NCI-H1417 treated with DMSO at 0.1 percent for 48 hours (cell line): ENCODE measurements around the gene LLCFC1.

Source experiments
- DNase-seq: peaks from one replicate; lab custom pipeline; 2025; lab: John Stamatoyannopoulos, UW

Gene LLCFC1

DNA sequence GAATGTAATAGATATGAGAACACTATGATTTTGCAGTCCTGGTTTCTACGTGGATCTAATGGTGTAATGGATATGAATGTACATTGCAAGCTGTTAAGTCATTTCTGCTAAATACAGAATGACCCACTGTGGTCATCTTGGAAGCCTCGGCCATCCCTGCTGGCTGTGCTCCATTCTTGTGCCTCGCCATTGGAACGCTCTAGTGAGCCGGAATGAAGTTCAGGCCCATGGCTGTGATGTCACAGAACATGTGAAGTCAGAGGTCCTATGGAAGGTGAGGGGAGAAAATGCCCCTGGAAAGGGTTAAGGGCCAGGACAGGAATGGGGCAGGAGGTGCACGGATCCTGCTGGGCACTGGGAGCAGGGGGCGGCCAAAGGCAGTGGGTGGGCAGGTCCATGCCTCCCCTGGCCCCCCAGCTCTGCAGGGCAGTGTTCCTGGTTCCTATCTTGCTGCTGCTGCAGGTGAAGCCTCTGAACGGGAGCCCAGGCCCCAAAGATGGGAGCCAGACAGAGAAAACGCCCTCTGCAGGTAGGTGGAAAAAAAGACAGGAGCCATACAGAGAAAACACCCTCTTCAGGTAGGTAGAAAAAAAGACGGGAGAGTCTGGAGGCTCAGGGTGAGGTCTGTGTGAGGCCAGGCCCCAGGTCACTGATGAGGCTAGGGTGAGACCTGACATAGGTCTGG, at the start of gene LLCFC1:
Gene LLCFC1, plus strand, starts transcription at position 259 of the 685 bp plus-strand sequence. Its CDS starts 138 bp downstream, at position 397.
- no peak for DNase-seq

DNA sequence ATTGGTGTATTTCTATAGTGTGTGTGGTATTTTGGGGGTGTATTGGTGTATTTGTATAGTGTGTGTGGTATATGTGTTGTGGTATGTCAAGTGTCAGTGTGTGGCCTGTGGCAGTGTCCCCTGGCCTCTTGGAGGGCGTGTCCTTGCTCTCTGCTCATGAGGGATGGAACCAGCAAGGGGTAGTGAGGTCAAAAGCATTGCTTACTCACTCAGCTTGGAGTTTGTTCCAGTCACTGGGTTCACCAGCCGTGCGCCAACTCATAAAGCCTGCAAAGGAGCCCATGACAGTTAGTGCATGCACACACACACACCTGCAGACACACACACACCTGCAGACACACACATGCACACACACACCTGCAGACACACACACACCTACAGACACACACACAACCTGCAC, 49.5 kb upstream of the LLCFC1 start:
- no peak for DNase-seq

DNA sequence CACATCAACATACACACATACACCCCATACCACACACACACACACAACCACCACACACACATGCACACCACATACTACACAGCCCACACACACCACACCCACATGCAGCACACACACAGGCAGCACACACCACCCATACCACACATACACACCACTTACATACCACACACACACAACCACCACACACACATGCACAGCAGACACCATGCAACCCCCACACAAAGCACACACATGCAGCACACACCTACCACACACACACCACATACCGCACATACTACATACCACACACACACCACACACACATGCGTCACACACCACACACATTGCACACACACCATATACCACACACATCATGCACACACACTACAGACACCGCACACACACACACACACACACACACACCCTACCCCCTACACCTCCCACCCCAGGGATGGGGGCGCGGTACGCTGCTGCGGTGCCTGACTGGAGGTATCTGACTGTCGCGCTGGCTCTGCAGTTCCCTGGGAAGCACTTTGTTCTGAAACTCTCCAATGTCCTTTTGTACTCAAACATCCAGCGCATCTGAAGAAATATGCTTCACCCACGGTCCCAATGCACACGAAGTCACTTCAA, 48.3 kb upstream of the LLCFC1 start:
- DNase-seq, result no peak

DNA sequence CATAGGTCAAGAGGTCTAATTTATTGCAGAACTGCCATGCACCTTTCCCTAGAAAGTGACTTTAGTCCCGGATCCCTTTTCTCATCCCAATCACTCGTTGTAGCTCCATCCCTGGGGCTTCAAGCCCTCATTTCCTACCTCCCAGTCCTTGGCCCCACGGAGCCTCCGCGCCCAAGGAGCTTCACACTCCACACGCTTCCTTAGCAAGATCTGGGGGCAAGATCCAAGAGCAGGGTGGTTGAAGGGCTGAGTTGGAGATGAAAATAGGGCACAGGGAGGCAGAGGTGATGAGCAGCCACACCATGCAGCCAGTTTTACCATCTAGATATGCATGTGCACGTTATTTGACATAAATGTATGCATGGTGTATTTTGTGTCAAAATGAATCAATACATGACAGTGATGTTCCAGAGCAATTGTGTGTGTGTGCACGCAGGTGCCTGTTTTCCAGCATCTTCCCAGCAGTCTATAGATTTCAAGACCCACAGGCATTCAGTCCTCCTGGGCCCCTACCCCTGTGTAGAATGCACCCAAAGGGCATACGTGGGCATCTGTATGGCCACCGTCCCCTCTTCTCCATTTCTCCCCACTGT, 47.7 kb upstream of the LLCFC1 start:
- DNase-seq, result no peak

DNA sequence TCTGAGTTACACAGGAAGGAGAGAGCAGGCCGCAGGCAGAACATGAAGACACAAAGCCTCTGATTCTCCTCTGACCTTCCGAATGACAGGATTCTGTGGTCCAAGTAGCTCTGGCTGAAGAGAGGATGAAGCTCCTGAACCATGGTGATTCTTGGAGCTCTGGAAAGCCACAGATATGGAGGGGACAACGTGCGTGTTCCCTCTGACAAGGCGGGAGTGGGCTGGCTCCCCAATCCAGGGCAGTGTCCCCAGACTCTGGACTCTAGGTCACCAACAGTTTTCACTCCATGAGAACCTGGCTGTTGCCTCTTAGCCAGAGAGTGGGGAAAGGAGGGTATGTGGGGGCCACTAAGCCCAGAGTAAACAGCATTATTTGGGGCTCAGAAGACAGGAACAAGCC, 46.3 kb upstream of the LLCFC1 start:
- no peak for DNase-seq

DNA sequence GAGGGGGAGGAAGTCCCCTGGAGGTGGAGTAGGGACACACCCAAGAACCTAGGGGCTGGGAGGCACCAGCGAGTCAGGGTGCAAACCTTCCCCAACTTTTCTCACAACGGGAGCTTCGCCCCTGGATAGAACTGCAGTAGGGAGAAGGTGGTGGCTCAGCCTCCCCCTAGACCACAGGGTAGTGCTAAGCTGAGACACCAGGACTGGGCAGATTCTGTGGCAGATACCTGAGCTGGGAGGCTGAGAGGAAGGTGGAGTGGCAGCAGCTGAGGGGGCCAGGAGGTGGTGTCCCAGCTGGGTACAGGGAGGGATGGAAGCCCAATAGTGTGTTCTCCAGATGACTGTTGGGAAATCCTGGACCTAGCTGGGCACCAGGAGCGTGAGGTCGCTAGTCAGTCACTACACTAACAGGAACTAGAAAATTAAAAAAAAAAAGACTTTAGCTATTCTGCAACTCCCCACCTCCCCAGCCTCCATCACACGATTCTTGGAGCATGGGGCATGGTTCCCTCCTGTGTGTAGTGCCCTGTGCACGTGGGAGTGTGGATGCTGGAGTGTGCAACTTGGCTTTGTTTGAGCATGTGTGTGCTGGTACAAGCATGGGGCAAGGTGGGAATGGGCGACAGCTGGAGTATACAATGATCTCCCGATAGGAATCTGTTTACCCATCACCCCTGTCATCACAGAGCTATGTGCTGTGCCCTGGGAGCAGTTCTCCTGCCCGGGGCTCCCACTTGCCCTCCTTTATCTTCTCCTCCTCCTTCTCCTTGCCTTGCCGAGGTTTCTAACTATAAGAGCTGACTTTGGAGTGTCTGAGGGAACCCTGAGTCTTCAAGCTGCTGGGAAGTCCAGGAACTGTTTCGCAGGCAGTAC, 44.9 kb upstream of the LLCFC1 start:
- no peak for DNase-seq

DNA sequence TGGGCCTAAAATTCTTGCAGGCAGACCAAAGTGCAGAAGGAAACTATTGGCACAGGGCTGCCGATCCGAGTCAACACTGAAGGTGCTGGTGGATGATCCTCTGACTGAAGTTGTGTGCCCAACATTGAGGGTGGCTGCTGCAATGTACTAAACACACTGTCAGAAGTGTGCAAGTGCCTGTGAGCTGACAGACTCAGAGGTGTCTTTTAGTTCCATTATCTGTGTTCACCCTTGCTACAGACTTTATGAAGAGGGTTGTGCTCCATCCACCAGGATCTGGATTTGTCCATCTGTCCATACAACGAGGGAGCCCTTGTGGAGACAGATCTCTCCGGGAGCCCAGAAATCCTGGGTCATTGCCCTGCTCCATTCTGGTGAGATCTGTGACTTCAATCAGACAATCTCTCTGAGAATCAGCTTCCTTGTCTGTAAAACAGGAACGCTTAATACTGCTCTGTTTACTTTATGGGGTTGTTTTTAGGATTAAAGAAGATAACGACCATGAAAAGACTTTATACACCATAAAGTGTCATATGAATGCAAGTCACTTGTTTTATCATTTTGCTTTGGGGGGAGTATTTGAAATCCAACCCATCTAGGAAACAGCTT, 44.2 kb upstream of the LLCFC1 start:
- DNase-seq, result no peak

DNA sequence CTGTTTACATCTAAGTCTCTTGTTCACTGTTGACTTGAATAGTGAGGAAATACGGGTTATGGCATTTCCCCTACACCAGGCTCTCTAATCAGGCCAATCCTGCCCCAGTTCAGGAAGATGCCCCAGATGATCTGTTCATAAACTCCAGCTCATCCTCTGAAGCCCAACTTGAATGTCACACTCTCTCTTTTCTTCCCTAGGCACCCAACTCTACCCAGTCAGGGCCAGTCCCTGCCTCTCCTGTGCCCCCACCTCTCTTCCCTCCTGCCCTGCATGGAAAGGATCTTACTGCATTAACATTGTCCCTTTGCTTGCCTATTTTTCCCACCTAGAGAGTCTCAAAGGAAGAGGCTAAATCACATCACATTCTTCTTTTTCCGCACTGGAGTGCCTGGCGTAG, 43.1 kb upstream of the LLCFC1 start:
- no peak for DNase-seq

DNA sequence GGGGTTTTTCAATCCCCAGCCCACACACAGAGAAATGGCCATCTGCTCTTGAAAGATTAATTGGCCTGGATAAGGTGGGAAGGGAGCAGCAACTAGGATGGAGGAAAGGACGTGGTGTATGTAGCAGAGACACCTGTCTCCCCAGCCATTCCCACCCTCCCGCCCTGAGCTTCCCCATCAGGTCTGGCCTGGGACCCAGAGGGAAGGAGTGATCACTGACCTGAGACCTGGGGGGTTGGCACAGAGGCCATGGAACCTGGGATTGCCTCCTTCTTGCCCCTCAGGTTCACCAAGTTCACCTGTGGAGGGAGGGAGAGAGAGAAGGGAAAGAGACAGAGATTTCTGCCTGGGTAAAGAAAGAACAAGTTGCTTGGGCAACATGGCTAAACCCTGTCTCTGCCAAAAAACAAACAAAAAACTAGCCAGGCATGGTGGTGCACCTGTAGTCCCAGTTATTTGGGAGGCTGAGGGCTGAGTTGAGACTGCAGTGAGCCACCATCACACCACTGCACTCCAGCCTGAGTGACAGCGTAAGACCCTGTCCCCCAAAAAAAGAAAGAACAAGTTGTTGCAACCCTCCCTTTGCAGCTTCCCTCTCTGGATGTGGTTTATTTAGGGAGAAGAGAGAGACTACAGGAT, 42.4 kb upstream of the LLCFC1 start:
- DNase-seq, result no peak

DNA sequence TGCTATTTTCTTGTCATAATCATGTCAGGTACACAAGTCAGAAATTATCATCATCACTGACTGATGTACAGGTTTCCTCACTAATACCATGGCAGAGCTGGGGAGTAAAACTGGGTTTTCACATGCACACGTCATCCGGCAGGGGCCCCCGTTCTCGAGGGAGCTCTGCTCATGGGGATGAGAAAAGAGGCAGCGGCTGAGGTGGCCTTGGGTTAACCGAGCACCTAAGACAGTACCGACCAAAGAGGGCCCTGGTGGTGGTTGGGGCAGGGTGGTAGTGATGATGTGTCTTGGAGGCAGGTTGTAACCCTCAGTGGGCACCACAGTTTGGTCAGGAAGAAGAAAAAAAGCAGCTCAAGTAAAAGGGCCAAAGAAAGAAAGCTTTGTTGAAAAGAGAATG, 41.6 kb upstream of the LLCFC1 start:
- no peak for DNase-seq

DNA sequence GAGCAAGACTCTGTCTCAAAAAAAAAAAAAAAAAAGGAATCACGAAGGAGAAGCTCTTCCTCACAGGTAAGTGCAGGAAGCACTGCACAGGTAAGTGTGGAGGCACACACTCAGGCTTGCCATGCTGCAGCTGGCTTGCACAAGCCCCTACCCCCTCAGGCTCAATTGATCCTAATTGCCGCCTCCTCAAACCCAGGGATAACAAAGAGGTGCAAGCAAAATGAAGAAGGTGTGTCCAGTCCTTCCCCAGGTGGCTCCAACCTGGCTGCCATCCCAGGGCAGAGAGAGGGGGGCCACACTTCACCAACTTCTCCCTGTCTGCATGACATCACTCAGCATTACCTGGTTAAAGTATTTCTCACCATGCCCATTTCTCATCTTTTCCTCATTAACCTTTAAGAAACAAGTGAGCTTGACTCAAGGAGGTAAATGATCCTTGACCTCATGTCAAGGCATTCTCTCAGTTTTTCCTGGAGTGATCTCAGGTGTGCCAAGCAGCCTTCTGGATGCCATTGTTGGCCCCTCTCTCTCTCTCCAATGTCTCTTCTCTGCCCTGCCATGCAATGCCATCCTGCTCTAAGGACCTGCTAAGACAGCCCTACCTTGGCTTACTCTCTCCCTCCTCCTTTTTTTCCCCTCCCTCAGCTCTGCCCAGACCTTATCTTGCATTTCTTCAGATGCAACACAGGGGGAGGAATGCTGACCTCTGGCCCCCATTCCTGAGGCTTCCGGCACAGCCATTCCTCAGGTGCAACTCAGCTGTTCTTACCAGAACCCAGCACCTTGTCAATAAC, 40.7 kb upstream of the LLCFC1 start:
- DNase-seq, result no peak

DNA sequence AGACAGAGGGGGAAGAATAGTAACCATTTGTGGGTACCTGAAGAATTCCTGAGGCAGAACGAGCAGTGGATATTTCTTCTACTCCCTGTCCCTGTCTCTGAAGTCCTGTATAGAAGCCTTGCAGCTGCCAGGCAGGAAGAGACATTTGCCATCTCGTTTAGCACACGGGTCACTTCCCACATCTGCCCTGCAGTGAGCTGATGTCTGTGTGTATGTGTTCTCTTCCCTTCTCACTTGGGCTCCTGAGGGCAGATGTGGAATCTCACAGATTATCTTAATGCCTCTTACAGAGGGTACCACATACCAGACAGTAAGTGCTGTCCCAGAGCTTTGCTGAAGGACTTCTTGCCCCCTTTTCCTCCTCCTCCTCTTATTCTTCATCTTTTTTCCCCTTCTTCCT, 39.6 kb upstream of the LLCFC1 start:
- no peak for DNase-seq

DNA sequence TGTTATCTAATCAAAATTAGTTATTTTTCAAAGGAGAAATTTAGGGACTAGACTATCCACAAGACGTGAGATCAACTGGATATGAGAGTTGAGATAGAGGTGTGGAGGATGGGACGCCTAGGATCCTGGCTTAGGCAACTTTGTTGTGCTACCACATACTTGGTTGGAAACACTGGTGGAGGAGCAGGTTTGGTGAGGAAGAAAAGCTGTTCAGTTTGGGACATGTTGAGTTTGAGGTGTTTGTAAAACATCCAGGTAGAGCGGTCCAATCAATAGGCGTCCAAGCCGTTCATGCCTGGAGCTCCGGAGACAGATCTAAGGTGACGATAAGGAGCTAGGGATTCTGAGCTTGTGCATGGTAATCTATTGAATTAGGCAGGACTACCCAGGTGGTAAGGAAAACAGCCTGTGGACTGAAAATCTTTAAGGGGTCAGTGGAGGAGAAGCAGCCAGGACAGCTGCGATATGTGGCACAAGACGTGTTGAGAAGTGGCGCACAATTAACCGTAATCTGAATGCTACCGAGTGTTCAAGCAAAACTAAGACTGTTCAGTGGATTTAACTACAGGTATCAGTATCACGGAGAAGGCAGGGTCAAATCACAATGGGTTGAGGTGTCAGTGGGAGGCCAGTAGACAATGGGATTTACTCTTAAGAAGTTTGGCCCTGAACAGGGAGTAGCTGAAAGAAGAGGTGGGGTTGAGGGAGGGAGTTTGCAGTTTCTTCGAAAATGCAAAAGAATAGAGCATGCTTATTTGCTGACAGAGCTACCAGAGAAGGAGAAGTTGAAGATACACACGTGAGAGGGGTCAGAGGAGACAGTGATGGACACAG, 37.6 kb upstream of the LLCFC1 start:
- no peak for DNase-seq

DNA sequence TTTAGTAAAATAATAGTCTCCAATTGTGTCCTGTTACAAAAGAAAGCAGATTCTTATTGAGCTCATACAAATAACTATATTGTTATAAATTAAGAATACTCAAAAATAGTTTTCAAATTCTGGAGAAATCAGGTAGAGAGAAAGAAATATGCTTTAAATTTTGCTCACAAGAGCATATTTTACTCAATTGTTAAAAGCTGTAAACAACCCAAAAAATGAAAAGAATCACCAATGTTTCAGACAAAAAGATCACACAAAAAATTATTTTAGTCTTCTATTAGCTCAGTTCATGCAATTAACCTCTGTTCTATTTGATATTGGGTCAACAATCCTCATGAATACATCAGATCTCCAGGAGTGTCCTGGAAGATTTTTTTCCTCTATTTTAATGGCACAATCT, 35.2 kb upstream of the LLCFC1 start:
- no peak for DNase-seq

DNA sequence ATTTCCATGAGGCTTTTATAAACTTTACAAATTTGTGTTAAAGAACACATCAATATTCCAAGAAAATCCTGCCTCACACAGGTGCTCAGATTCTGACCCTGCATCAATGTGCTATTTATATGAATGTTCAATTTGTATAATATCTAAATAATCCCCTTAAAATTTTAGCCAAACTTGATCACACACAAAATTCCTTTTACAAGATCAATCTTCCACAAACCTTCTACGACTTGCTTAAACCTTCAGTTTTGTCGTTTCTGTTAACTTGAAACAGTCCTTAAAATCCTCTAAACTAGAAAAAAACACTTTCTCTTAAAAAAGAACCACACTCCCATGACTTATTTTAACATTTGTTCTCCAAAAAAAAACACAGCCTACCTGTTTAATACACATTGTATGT, 33.5 kb upstream of the LLCFC1 start:
- DNase-seq, result no peak

DNA sequence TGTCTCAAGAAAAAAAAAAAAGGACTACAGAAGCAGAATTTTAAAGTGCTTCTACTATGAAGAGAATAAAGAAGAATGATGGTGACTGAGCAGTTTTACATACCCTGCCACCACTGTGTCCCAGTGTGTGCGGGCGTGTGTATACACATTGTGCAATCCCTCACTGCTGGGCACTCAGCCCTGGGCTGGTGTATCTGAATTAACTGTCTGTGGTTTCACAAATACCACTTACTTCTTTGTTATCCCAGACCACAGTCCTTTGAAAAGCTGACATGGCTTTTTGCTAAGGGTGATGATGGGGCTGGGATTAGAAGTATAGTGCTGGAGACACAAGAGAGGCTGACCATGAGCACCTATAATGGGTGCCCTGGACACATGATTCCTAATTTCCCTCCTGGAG, 32.6 kb upstream of the LLCFC1 start:
- DNase-seq, result no peak

DNA sequence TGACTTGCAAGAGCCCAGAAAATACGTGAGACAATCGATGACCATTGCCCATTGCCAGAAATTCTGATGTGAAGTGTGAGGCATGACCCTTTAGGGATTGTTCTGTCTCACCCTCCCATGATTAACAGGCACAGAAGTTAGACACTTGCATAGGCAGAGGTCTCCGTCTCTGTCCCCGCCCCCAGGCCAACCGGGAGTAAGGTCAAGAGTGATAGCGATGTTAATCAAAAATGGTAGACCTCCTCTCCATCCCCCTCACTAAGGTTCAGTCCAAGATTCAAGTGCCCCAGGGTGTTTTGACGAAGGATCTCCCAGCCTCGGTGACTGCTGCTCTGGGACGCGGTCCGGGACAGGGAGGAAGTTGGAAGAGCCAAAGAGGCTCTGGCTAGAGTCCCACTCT, 31.0 kb upstream of the LLCFC1 start:
- DNase-seq, result no peak

DNA sequence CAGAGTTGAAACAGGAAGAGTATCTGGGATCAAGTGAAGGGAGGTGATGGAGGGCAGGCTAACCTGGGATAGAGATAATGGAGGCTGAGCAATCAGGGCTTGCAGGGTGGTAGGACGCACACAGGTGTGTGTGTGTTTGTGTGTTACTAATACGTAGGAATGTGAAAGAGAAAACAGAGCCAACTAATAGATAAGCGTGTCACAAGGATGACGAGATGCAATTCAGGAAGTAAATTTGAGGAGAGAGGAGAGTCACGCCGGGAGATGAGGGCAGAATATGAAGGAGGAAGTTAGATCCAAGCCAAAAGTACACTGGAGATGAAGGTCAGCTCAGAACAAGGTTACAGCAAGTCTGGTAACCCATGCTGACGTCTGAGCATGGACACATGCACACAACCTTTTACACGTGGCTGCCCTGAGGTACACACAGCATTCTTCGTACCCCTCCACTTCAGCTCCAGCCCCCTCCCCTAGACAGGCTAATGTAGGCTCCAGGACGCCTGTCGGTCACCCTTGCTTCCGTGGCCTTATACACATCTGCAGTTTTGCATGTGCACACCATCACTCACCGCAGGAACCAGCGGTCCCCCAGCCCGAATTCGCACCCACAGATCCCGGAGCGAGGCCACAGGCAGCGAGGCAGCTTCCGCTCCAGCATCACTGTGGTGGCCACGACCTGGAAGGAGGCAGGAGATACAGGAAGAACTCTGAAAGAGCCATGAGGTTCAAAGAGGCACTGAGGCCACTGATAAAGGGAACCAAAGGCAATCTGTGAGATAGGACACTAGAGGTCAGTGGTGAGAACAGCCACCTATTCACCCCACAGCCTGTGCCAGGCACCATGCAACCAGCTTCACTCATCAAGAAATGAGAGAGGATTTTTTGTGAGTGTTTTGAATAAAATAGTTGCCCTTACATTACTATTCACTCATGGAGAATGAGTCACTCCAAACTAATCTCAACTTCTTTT, 30.1 kb upstream of the LLCFC1 start:
- DNase-seq, result no peak

DNA sequence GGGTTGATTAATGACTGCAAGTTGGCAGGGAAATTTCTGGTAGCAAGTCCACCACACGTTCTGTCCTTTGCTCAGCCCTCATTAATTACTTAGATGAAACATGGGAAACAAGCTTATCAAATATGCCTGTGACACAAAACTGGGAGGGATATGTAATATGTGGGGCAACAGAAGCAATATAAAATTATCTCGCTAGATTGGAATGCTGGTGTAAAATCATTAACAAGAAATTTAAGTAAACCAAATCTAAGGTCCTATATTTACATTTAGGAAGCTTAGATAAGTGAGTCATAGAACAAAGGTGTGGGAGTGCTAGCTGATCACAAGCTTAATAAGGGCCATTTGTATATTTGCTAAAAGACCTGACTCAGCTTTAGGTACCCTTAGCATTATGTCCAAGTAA, 29.3 kb upstream of the LLCFC1 start:
- no peak for DNase-seq
